ENCODE data around the gene GDPD1. TPM values are rescaled to one million over a fixed set of nuclear protein-coding genes. Genes with fewer than 3 reads are reported as not detected.
"Not testable (repeated sequence)": the region's sequence is repeated elsewhere in the genome, so short reads cannot be mapped to it uniquely, and the experiment has no call there.

Gene GDPD1
- 0.97 and 2.6 TPM in 2 replicates for total RNA-seq

GRCh38 chr17:59220328-59221158 is at the start of gene GDPD1:
GDPD1 (plus strand) TSS chr17:59220511; CDS start chr17:59220610, 99 bp downstream.
- TF ChIP-seq CTCF (IDR thresholded peaks at IDR 0.05; ENCODE audit: insufficient read depth, low read depth, low read length): peak; percentile 59
- peak; percentile 91 for DNase-seq (ENCODE audit: low read depth)
- peak within 1 kb of the TSS; percentile 66 for H3K4me3 ChIP-seq (ENCODE audit: low read depth, low read length)

GRCh38 chr17:59172436-59173004 is 47.8 kb upstream of the GDPD1 start:
- no peak overlapping the region for H3K4me3 ChIP-seq (ENCODE audit: low read depth, low read length)
- no peak for DNase-seq (ENCODE audit: low read depth)
- TF ChIP-seq CTCF (IDR thresholded peaks at IDR 0.05; ENCODE audit: insufficient read depth, low read depth, low read length): no peak

- H3K4me3 ChIP-seq (ENCODE audit: low read depth, low read length): no peak overlapping the region
- no peak for TF ChIP-seq CTCF (IDR thresholded peaks at IDR 0.05; ENCODE audit: insufficient read depth, low read depth, low read length)
These were observed 45.6 kb upstream of the GDPD1 start for GRCh38 chr17:59174671-59175070.

GRCh38 chr17:59175076-59175475 is 45.2 kb upstream of the GDPD1 start:
- no peak overlapping the region for H3K4me3 ChIP-seq (ENCODE audit: low read depth, low read length)
- TF ChIP-seq CTCF (IDR thresholded peaks at IDR 0.05; ENCODE audit: insufficient read depth, low read depth, low read length): no peak
- DNase-seq (ENCODE audit: low read depth): no peak

More at GRCh38 chr17:59174671-59175070, 45.6 kb upstream of the GDPD1 start:
- no peak for DNase-seq (ENCODE audit: low read depth)

GRCh38 chr17:59178266-59178985 is 41.9 kb upstream of the GDPD1 start:
- H3K4me3 ChIP-seq (ENCODE audit: low read depth, low read length): no peak overlapping the region
- no peak for TF ChIP-seq CTCF (IDR thresholded peaks at IDR 0.05; ENCODE audit: insufficient read depth, low read depth, low read length)
- no peak for DNase-seq (ENCODE audit: low read depth)

GRCh38 chr17:59179601-59180000 is 40.7 kb upstream of the GDPD1 start:
- DNase-seq (ENCODE audit: low read depth); H3K4me3 ChIP-seq (ENCODE audit: low read depth, low read length): not testable (repeated sequence)

GRCh38 chr17:59180626-59181025 is 39.7 kb upstream of the GDPD1 start:
- H3K4me3 ChIP-seq (ENCODE audit: low read depth, low read length): no peak overlapping the region
- DNase-seq (ENCODE audit: low read depth): no peak
- no peak for TF ChIP-seq CTCF (IDR thresholded peaks at IDR 0.05; ENCODE audit: insufficient read depth, low read depth, low read length)

Measured in fibroblast of villous mesenchyme (primary cell).